SK-N-SH (cell line): ENCODE measurements around the gene TFB1M. TPM values are rescaled to one million over a fixed set of nuclear protein-coding genes. Genes with fewer than 3 reads are reported as not detected.
"Not testable (repeated sequence)": the region's sequence is repeated elsewhere in the genome, so short reads cannot be mapped to it uniquely, and the experiment has no call there.

Source experiments
- CTCF ChIA-PET: fragments of 300-600, 350-600 bp; formaldehyde crosslinking; extraction: SDS; loops from one replicate; lab custom pipeline; 2021; lab: Yijun Ruan, JAX
- POLR2A ChIA-PET: fragments of 350-600 bp; sonication (Branson Sonifier 250); formaldehyde crosslinking; extraction: SDS; loops from one replicate; lab custom pipeline; 2020; ENCODE audit warnings: antibody characterized with exemption, inconsistent platforms; lab: Yijun Ruan, JAX
- DNase-seq: peaks from one replicate; pipeline ENCODE4 v3.0.0; 2012
- H2AFZ ChIP-seq: fragments of 200-600 bp; sonication (generic); 2 replicates; pipeline ENCODE4 v1.8.1; 2016; ENCODE audit warnings: antibody characterized with exemption, mild to moderate bottlenecking, low read depth
- H3F3A ChIP-seq: fragments of 200-600 bp; sonication (generic); replicated peaks from 2 replicates; pipeline ENCODE3; 2016; ENCODE audit warnings: antibody characterized with exemption, mild to moderate bottlenecking; ENCODE audit not compliant: insufficient read depth
- H3K27ac ChIP-seq, 2 experiments: fragments of 200-500 bp in 1 of 2; fragments of 200-600 bp in 1 of 2; sonication (Bioruptor generic) in 1 of 2; sonication (generic), shearing (Covaris generic) in 1 of 2; 2 replicates each; pipeline versions ENCODE4 v1.5.1 to v1.6.1; 2014 to 2016; ENCODE audit warnings: low read depth in 2 of 2, inconsistent platforms in 1 of 2, low read length in 1 of 2, mild to moderate bottlenecking in 1 of 2, mixed read lengths in 1 of 2
- H3K27me3 ChIP-seq: fragments of 200-600 bp; sonication (generic), shearing (Covaris generic); 2 replicates; pipeline ENCODE4 v1.6.1; 2016; ENCODE audit warnings: mixed run types; ENCODE audit not compliant: insufficient read depth
- H3K36me3 ChIP-seq, 2 experiments: fragments of 200-500 bp in 1 of 2; fragments of 200-600 bp in 1 of 2; sonication (Bioruptor generic) in 1 of 2; sonication (generic) in 1 of 2; replicated peaks in 1 of 2; 2 replicates each; pipeline versions ENCODE3 to v1.5.1; 2014 to 2016; ENCODE audit warnings: low read length in 1 of 2, mild to moderate bottlenecking in 1 of 2; ENCODE audit not compliant: insufficient read depth in 2 of 2, control insufficient read depth in 1 of 2
- H3K4me1 ChIP-seq, 2 experiments: fragments of 200-500 bp in 1 of 2; fragments of 200-600 bp in 1 of 2; sonication (Bioruptor generic) in 1 of 2; sonication (generic), shearing (Covaris generic) in 1 of 2; 2 replicates each; pipeline versions ENCODE4 v1.5.1 to v1.6.1; 2014 to 2016; ENCODE audit warnings: low read depth in 1 of 2, low read length in 1 of 2, mixed run types in 1 of 2; ENCODE audit not compliant: insufficient read depth in 2 of 2, control insufficient read depth in 1 of 2
- H3K4me2 ChIP-seq: fragments of 200-600 bp; sonication (generic), shearing (Covaris generic); 2 replicates; pipeline ENCODE4 v1.6.1; 2017; ENCODE audit warnings: mixed run types
- H3K4me3 ChIP-seq, 2 experiments: fragments of 200-500 bp in 1 of 2; fragments of 200-600 bp in 1 of 2; sonication (Bioruptor generic) in 1 of 2; sonication (generic), shearing (Covaris generic) in 1 of 2; 2 replicates each; pipeline versions ENCODE4 v1.5.1 to v1.8.1; 2014 to 2016; ENCODE audit warnings: low read depth in 2 of 2, inconsistent platforms in 1 of 2, low read length in 1 of 2, mild to moderate bottlenecking in 1 of 2, mixed read lengths in 1 of 2, moderate library complexity in 1 of 2
- H3K79me2 ChIP-seq: fragments of 200-600 bp; sonication (generic); 2 replicates; pipeline ENCODE4 v1.8.1; 2017; ENCODE audit warnings: mild to moderate bottlenecking; ENCODE audit not compliant: insufficient read depth
- H3K9ac ChIP-seq: fragments of 200-600 bp; sonication (generic); 2 replicates; pipeline ENCODE4 v1.6.1; 2017; ENCODE audit warnings: mixed run types
- H3K9me2 ChIP-seq: fragments of 200-600 bp; sonication (generic); 2 replicates; pipeline ENCODE4 v1.6.1; 2017; ENCODE audit warnings: mixed run types
- H3K9me3 ChIP-seq: fragments of 200-600 bp; sonication (generic); 2 replicates; pipeline ENCODE4 v1.6.1; 2017; ENCODE audit warnings: mixed run types, mild to moderate bottlenecking, moderate library complexity
- H4K20me1 ChIP-seq: fragments of 200-600 bp; sonication (generic); 2 replicates; pipeline ENCODE4 v1.6.1; 2017; ENCODE audit warnings: mild to moderate bottlenecking, mixed run types; ENCODE audit not compliant: insufficient read depth
- GABPA ChIP-seq: IDR thresholded peaks from 2 replicates; pipeline ENCODE4 v1.4.0; 2012; ENCODE audit warnings: low read depth, mild to moderate bottlenecking
- IRF3 ChIP-seq: fragments of 150-350 bp; IDR thresholded peaks from 2 replicates; pipeline ENCODE4 v1.6.1; 2016; ENCODE audit warnings: mild to moderate bottlenecking, low read depth, low read length
- JUND ChIP-seq: IDR thresholded peaks from 2 replicates; pipeline ENCODE4 v1.4.0; 2012
- MEF2A ChIP-seq: IDR thresholded peaks from 2 replicates; pipeline ENCODE4 v1.4.0; 2012; ENCODE audit warnings: low read depth, borderline replicate concordance
- NFIC ChIP-seq: IDR thresholded peaks from 2 replicates; pipeline ENCODE4 v1.4.0; 2012; ENCODE audit warnings: borderline replicate concordance
- NRF1 ChIP-seq: IDR thresholded peaks from 2 replicates; pipeline ENCODE4 v1.6.1; 2012; ENCODE audit warnings: low read depth, mild to moderate bottlenecking, low read length
- POLR2AphosphoS5 ChIP-seq: IDR thresholded peaks from 2 replicates; pipeline ENCODE4 v1.6.1; 2012; ENCODE audit warnings: low read depth, low read length
- RFX5 ChIP-seq: IDR thresholded peaks from 2 replicates; pipeline ENCODE4 v1.6.1; 2012; ENCODE audit warnings: mild to moderate bottlenecking, improper control_type of control experiment, low read length
- SMC3 ChIP-seq: IDR thresholded peaks from 2 replicates; pipeline ENCODE4 v1.6.1; 2012; ENCODE audit warnings: low read depth, low read length, improper control_type of control experiment
- TAF1 ChIP-seq: IDR thresholded peaks from 2 replicates; pipeline ENCODE4 v1.6.1; 2012; ENCODE audit warnings: low read depth, mild to moderate bottlenecking, low read length, moderate library complexity, borderline replicate concordance
- TCF12 ChIP-seq: IDR thresholded peaks from 2 replicates; pipeline ENCODE4 v1.4.0; 2012
- TEAD4 ChIP-seq: IDR thresholded peaks from 2 replicates; pipeline ENCODE4 v1.4.0; 2012; ENCODE audit warnings: mild to moderate bottlenecking, borderline replicate concordance; ENCODE audit not compliant: insufficient read depth
- YY1 ChIP-seq: IDR thresholded peaks from 2 replicates; pipeline ENCODE4 v1.4.0; 2012; ENCODE audit warnings: low read depth, mild to moderate bottlenecking
- WGBS: methylation state at CpG from one replicate; pipeline ENCODE4 v1.1.6; 2017; ENCODE audit warnings: low lambda C conversion rate; 5-methylcytosine and 5-hydroxymethylcytosine counted together
- polyA plus RNA-seq, 3 experiments: library from polyadenylated mRNA; depleted of rRNA; stranded (reverse); fragments of >200 nt; gene quantifications; 2 replicates each; pipeline ENCODE4 v1.2.3, GENCODE V29; 2012

TFB1M gene
- polyA plus RNA-seq, 1 of the 3 experiments (the other 2 are of a cell fraction), result 28.4 TPM

GRCh38 chr6:155219299-155219698, 95.0 kb downstream of the TFB1M start:
- POLR2A ChIA-PET, result no interaction called here
- peaks cover 8 to 13% of the 10 kb centered on the region in 2 experiments; a peak in 2 of 4 replicates for H3K4me1 ChIP-seq
- no peak overlapping the region; a peak in 1 of 4 replicates for H3K27ac ChIP-seq
- TF ChIP-seq JUND (no peak), YY1 (no peak), NFIC (no peak), NRF1 (no peak), RFX5 (no peak), TEAD4 (no peak), SMC3 (no peak), MEF2A (no peak), GABPA (no peak), IRF3 (no peak), POLR2AphosphoS5 (no peak), TCF12 (no peak), TAF1 (no peak)
- TF ChIP-seq, all 33 proteins: peak for 0
- no peak overlapping the region for H3K4me3 ChIP-seq
- H3K4me2 ChIP-seq, result no peak overlapping the region
- H4K20me1 ChIP-seq, result no peaks in the 10 kb centered on the region
- no peak for DNase-seq
- no peaks in the 10 kb centered on the region for H3K36me3 ChIP-seq
- no peaks in the 10 kb centered on the region for H3K27me3 ChIP-seq
- H3K9ac ChIP-seq, result no peak overlapping the region
- H3K79me2 ChIP-seq, result no peaks in the 10 kb centered on the region
- 95% methylated on average over 5 of the region's 7 CpGs for WGBS
- H3K9me3 ChIP-seq, result no peaks in the 10 kb centered on the region
- CTCF ChIA-PET, result no interaction called here
- peaks cover 11% of the 10 kb centered on the region for H3F3A ChIP-seq
- no peaks in the 10 kb centered on the region for H3K9me2 ChIP-seq
- H2AFZ ChIP-seq, result no peak overlapping the region

- H3K9me3 ChIP-seq, H3K27ac ChIP-seq, H2AFZ ChIP-seq, H3F3A ChIP-seq, DNase-seq, H3K36me3 ChIP-seq, H3K4me3 ChIP-seq, H3K27me3 ChIP-seq, H3K9ac ChIP-seq, H3K4me2 ChIP-seq, H3K79me2 ChIP-seq, H3K9me2 ChIP-seq, POLR2A ChIA-PET, H4K20me1 ChIP-seq, CTCF ChIA-PET: not testable (repeated sequence)
- WGBS, result 96% methylated on average over 20 of the region's 20 CpGs
- peaks cover 2 to 13% of the 10 kb centered on the region in 2 experiments; a peak in 2 of 4 replicates for H3K4me1 ChIP-seq
These were observed 95.6 kb downstream of the TFB1M start for GRCh38 chr6:155218711-155219110.
